Left hindlimb (tissue), 1 donor: ENCODE measurements around the gene CRYM.
A peak's percentile ranks its signal among the peaks of the same experiment; 100 is the strongest.
"Not testable (repeated sequence)": the region's sequence is repeated elsewhere in the genome, so short reads cannot be mapped to it uniquely, and the experiment has no call there.

Experiments
- DNase-seq: peaks from one replicate; pipeline ENCODE4 v3.0.0-alpha.2; 2018

CRYM gene

DNA sequence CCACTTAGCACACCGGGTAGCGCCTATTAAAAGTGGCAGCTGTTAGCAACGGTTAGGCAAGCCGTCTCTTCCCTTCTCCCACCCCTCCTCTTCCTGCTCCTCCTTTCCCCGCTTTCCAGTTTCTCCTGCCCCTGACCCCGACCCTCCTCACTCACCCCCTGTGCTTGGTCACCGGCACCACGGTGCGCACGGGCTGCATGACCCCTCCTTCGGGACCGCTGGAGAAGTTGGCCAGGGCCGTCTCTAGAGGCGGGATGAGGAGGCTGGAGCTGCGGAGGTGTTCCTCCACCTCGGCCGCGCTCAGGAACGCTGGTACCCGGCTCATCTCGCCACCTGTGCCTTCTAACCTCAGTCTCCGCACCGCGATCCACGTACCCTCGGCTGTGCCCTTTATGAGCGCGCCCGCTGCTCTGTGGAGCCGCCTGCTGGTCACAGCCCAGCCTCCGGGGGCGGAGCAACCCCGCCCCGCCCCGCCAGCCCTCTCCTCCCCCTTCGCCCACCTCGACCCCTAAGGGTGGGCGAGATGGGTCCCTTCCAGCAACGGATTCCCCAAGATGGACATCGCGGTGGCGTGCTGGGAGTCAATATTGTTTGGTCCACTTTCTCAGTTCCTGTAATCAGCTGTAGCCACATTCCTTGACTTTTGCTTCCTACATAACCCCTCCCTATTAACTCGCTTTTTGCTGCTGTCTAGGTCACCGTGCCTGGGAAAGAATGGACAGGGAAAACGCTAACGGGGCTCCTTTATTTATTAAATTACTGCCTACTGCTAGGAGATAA lies at the start of gene CRYM:
Gene CRYM (minus strand): TSS at position 364 of the 780 bp plus-strand sequence. CDS start 39 bp downstream, at position 325.
- peak; percentile 50 for DNase-seq

DNA sequence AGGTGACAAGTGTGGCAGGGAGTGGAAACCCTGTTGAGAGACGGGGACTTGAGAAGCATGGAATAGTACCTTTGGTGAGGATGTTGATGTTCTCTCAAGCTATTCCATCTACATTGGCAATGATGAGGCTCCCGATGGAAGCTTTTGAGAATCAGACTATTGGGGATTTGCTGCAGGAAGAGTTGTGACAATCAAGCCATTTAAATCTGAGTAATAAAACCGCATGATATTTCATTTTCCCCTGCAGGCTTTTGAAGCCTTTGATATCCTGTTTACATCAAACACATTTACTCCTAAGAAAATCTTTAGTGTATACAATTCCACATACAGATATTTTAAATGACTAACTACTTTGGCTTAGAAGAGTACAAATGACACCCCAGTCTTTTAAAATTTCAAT lies 49.0 kb upstream of the CRYM start:
- no peak for DNase-seq

DNA sequence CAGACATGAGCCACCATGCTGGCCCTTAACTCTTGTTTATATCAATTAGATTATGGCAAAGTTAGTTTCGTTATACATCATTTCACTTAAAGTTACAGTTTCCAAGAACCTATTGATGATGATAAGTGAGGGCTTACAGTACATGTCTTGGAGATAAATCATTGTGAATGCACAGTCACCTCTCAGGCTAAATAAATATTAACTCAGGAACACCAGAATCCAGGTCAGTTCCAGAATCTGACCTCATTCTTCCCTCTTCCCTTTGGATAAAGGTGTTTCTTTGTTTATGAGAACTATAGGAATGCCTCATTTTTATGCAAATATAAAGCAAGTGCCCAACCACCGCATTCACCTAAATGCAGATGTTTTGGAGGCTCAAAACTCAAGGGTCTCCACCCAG lies 48.4 kb upstream of the CRYM start:
- no peak for DNase-seq

DNA sequence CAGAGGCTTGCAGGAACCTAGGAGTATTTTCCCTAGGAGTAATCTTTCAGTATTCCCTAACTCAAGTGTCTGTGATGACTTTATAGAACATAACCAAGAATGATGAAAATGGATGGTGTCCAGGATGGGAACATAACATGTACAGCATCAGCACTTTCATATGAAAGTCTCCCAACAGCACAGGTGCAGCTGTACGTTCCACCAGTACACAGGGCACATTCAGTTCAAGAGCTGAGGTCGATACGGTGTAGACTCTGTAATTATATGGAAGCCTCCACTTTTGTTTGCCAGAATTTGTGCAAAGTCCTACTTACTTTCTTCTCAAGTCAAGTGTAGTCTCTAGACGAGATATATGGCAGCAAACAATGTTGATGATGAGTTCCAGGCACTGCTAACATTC lies 46.2 kb upstream of the CRYM start:
- no peak for DNase-seq

DNA sequence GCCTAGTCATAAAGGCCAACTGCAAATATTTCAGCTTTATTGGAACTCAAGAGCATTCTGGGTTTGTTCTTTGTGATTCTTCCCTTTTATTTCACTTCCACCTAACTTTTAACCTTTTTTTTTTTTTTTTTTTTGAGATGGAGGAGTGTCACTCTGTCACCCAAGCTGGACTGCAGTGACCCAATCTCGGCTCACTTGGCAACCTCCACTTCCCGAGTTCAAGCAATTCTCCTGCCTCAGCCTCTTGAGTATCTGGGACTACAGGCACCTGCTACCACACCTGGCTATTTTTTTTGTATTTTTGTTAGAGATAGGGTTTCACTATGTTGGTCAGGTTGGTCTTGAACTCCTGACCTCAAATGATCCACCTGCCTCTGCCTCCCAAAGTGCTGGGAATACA lies 44.2 kb upstream of the CRYM start:
- not testable (repeated sequence) for DNase-seq

DNA sequence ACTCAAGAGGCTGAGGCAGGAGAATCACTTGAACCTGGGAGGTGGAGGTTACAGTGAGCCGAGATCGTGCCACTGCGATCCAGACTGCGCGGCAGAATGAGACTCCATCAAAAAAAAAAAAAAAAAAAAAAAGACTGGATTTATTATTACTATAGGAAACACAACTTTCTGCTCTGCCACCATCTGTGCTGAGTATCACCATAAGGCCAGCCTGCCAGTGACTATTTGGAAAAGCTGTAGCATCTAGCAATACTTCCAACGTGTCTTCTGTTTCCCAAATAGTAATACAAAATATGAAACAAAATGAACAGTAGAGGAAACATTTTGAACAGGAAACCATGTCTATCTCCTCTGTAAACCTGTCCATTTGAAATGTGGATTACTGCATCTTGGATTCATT lies 43.6 kb upstream of the CRYM start:
- no peak for DNase-seq

DNA sequence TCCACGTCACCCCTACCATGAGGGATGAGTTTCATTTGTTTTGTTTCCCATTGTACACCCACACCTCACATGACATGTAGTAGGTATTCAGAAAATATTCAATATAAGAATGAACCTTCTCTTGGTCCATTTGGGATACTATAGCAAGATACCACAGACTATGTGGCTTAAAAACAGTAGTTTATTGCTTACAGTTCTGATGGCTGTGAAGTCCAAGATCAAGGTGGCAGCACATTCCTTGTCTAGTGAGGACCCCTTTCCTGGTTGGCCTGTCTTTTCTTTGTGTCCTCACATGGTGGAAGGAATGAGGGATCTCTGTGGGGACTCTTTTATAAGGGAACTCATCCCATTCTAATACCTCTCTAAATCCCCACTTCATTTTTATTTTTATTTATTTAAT lies 36.2 kb upstream of the CRYM start:
- no peak for DNase-seq

DNA sequence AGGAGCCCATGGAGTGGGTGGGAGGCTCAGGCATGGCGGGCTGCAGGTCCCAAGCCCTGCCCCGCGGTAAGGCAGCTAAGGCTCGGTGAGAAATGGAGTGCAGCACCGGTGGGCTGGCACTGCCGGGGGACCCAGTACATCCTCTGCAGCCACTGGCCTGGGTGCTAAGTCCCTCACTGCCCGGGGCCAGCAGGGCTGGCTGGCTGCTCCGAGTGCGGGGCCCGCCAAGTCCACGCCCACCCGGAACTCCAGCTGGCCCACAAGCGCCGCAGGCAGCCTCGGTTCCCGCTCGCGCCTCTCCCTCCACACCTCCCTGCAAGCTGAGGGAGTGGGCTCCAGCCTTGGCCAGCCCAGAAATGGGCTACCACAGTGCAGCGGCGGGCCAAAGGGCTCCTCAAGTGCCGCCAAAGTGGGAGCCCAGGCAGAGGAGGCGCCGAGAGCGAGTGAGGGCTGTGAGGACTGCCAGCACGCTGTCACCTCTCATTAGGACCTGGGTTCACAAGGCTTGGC lies 34.8 kb upstream of the CRYM start:
- not testable (repeated sequence) for DNase-seq

DNA sequence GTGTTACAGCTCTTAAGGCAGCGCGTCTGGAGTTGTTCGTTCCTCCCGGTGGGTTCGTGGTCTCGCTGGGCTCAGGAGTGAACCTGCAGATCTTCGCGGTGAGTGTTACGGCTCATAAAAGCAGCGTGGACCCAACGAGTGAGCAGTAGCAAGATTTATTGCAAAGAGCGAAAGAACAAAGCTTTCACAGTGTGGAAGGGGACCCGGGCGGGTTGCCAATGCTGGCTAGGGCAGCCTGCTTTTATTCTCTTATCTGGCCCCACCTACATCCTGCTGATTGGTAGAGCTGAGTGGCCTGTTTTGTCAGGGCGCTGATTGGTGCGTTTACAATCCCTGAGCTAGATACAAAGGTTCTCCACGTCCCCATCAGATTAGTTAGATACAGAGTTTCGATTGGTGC lies 34.0 kb upstream of the CRYM start:
- not testable (repeated sequence) for DNase-seq

DNA sequence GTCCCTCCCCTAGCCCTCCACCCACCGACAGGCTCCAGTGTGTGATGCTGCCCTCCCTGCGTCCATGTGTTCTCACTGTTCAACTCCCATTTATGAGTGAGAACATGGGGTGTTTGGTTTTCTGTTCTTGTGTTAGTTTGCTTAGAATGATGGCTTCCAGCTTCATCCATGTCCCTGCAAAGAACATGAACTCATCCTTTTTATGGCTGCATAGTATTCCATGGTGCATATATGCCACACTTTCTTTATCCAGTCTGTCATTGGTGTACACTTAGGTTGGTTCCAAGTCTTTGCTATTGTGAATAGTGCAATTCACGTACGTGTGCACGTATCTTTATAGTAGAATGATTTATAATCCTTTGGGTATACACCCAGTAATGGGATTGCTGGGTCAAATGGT lies 28.6 kb upstream of the CRYM start:
- DNase-seq, result not testable (repeated sequence)

DNA sequence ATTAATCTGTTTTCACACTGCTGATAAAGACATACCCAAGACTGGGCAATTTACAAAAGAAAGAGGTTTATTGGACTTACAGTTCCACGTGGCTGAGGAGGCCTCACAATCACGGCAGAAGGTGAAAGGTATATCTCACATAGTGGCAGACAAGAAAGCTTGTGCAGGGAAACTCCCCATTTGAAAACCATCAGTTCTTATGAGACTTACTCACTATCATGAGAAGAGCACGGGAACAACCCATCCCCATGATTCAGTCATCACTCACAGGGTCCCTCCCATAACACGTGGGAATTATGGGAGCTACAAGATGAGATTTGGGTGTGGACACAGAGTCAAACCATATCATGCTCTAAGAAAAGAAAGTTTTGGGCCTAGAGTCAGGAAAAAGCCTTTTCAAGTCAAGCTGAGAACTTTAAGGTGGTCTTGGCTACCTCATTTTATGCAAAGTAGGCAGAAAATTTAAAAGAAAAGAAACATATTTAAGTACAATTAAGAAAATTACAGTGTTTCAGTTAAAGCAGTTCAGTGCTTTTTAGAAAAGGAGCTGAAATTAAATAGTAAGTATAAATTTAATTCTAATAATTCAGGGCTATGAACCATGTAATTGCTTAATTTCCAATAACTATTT lies 24.9 kb upstream of the CRYM start:
- no peak for DNase-seq

DNA sequence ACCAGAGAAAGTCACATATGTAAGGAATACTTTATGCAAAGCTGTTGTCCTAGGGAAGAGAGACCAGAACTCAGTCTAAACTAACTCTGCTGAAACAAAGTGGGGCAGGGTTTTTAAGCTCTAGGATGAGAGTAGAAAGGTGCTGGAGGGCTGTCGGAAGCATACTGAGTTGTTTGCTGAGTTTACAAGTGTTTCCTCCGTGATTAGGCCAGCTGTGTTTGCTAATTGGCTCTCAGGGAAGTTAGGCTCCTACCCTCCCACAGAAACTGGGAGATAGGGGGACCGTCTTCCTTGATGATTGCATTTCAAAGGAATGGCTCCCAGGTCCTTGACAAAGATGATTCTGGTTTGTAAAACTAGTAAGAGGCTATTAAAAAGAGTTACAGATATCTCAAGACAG lies 24.4 kb upstream of the CRYM start:
- DNase-seq, result no peak

DNA sequence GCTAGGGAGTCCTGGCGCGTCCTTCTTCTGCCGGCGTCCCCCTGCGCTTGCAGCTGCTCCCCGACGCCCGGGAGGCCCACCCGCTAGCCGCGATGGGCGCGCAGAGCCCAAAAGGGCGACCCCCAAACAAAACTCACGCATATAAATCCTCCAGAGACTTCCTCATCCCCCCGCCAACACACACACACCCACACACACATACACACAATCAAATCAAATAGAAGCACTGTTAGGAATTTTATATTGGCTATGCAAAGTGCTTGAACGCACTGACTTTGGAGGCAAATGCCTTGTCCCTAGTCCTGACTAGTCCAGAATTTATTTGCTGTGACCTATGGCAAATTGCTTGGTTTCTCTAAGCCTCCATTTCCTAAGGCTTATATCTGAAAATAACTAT lies 23.8 kb upstream of the CRYM start:
- DNase-seq, result no peak

DNA sequence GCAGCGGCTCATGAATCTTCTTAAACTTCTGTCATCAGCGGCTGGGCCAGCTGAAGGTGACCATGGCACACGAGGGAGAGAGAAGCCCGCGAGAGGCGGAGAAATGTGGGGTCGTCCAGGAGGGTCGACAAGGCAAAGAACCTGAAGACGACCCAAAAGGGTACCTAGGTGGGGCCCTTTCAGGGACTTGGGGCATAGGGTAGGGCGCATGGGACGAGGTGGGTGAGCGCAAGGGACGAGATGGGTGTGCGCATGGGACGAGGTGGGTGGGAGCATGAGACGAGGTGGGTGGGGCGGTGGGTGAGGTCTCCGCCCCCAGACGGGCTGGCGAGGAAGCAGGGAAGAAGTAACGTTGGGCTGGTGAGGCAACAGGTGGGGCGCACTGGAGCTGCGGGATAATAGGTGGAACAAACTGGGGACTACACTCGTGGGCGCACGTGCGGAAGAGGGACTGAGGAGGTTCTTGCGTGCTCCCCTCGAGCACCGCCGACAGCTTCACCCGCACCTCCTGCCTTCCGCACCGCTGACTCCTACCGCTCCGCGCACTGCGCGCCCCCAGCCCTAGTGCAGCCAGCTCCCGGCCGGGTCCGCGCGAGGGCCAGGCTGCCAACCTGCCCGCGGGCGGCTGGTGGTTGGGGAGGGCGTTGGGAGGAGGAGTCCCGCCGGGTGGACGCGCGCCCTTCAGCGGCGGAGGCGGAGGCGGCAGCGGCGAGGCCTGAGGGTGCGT lies 23.2 kb upstream of the CRYM start:
- peak; percentile 61 for DNase-seq

DNA sequence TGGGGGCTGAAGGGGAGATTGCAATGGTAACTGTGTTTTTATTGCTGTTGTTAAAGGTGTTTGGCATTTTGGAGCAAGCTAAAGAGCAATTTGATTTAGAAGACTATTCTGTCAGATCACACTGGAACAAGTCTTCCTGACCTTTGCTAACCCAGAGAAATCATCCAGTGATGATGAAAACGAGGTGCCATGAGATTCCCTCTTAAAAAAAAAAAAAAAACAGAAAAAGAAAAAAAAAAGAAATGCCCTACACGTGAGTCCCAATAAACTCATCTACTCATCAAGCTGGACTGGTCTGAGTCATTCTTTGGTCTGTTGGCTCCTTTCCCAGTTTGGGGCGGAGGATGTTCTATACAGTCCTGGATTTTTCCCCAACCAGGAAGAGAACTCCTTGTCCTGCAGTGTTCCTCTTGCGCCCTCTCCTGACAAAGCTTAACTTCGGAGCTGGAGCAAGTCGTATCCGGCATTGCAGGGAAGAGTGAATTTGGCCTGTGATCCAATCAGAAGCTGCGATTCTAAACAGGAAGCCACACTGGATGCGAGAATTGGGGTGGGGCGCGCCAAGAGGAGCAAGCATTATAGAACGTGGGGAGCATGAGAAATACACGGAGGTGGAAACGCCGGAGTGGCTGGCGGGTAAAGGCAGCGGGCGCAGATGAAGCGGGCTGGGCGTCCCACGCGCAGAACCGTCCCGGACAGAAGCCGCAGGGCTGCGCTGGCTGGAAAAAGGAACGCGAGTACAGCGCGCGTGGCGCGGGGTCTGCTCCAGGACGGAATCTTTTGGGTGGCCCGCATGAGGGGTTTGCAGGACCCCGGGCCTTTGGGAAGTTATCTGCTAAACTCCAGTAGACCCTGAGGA lies 22.4 kb upstream of the CRYM start:
- peak; percentile 96 for DNase-seq

DNA sequence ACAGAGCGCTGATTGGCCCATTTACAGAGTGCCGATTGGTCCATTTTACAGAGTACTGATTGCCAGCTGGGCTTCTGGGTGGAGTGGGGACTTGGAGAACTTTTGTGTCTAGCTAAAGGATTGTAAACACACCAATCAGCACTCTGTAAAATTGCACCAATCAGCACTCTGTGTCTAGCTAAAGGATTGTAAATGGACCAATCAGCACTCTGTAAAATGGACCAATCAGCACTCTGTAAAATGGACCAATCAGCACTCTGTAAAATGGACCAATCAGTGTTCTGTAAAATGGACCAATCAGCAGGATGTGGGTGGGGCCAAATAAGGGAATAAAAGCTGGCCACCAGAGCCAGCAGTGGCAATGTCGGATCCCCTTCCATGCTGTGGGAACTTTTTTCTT lies 11.7 kb upstream of the CRYM start:
- DNase-seq, result not testable (repeated sequence)

DNA sequence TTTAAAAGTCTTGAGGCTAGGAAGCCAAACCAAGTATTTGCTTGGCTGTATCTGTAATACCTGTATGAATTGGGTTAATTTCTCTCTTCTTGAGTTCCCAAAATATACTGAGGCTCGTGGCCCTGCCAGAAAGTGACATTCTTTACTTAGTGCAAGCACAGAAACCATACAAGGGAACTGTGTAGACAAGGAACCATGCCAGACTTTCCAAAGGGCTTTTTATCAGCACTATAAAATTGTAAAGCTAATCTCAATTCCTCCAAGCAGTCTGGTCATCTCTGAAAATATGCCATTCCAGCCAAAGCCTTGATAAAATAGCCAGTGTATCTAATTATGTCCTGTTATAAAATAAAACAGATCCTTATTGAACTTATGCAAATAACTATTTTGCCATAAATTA lies 7.2 kb upstream of the CRYM start:
- DNase-seq, result no peak

DNA sequence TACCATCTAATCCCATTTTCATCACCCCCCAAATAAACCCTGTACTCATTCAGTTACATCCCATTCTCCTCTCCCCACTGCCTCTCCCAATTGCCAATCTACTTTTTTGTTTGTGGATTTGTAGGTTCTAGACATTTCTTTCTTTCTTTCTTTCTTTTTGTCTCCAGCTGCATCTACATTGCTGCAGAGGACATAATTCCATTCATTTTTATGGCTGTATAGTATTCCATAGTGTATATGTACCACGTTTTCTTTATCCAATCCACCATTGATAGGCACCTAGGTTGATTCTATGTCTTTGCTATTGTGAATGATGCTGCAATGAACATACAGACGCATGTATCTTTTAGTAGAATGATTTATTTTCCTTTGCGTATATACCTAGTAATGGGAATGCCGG lies 6.3 kb upstream of the CRYM start:
- no peak for DNase-seq

DNA sequence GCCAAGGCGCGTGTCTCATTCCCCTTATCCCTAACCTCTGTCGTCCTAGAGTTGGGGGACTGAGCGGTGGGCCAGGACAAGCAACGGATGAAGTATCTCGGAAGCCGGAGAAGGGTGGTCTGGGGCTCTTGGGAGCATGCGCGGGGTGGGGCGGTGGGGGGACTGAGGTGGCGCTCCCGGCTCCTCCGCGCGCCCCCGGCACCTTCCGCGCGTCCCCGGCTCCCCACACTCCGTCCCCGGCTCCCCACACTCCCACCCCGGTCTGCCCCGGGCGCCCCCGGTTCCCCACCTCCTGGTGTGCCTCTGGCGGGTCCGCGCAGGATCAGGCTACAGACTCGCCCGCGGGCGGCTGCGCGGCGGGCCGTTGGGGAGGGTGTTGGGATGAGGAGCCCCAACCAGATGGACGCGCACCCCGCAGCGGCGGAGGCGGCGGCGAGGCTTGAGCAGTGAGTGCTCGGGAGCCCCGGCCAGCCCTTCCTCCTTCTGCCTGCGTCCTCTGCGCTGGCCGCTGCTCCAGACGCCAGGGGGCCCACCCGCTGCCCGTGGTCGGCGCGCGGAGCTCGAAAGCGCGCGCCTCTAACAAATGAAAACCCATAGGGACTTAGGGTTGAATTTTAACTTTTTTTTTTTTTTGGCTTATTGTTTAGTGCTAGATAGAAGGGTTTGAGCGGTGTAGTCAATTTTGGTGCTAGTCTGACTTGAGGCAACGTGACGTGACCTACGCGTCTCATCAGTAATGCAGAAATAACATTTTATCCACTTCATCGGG lies 5.6 kb upstream of the CRYM start:
- peak; percentile 60 for DNase-seq

DNA sequence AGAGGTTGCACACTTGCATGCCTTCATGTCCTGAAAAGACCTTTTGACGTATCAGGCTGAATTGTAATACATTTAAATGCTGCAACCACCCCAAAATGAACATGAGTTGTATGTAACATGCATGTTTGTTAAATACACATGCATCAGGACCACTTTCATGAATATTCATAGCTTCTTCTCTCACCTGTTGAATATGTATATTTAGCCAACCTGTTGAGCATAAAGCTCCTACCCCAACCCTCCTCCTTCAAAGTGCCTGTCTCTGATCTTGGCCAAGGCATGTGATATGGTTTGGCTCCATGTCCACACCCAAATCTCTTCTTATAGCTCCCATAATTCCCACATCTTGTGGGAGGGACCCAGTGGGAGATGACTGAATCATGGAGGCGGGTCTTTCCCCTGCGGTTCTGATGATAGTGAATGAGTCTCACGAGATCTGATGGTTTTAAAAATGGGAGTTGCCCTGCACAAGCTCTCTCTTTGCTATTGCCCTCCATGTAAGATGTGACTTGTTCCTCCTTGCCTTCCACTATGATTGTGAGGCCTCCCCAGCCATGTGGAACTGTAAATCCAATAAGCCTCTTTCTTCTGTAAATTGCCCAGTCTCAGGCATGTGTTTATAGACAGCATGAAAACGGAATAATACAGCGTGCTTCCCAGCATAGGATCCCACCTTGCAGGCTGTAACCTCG lies 3.8 kb upstream of the CRYM start:
- DNase-seq, result no peak

DNA sequence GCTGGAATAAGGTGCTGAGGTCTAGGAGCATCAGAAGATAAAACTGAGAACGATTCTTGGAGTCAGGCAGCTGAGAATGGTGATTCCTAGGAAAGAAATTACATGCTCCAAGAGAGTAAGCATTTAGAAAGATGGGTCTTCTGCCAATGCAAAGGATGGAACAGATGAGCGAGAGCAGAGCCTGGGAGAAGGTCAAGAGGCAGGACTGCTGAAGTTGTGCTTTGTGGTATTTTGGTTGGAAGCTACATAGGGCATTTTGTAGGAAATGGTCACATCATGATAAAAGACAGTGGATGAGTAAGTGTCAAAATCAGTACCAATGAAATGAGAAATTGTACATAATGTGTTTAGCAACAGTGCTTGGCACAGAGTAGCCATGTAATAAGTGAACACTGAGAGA lies 1.4 kb upstream of the CRYM start:
- DNase-seq, result no peak
